ENCODE data around the gene TRAF1. TPM values are rescaled to one million over a fixed set of nuclear protein-coding genes. Genes with fewer than 3 reads are reported as not detected.

TRAF1 gene
- total and polyA plus RNA-seq, 11 donors: 0.93 to 7.8 (median 1.8) TPM

DNA sequence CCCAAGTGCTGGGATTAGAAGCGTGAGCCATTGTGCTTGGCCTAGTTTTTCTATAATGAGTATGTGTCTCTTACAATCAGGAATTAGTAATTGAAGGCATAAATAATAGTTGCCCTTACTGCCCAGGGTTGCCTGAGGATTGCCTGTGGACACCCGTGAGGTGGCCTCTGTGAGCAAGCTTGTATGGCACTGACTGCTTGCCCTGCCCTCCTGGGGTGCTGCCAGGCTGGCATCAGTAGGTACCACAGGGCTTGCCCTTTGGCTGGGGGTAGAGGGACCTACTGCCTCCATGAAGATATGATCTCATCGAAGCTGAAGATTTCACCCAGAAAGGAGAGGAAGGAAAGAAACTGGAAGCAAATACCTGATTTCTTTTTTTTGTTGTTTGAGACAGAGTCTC lies 25.8 kb downstream of the TRAF1 start:
- no peaks in the 10 kb centered on the region for H3K27me3 ChIP-seq
- intact Hi-C loops (cut with DNase I): no loop called here
- no peak overlapping the region for H3K4me3 ChIP-seq
- peaks cover 3 to 18% (median 8%) of the 10 kb centered on the region in 12 donors for H3K4me1 ChIP-seq
- 80 to 96% (median 92%) methylated on average over 3 of the region's 3 CpGs for WGBS, 4 donors
- H3K9me3 ChIP-seq: no peaks in the 10 kb centered on the region
- TF ChIP-seq, protein P1, sequence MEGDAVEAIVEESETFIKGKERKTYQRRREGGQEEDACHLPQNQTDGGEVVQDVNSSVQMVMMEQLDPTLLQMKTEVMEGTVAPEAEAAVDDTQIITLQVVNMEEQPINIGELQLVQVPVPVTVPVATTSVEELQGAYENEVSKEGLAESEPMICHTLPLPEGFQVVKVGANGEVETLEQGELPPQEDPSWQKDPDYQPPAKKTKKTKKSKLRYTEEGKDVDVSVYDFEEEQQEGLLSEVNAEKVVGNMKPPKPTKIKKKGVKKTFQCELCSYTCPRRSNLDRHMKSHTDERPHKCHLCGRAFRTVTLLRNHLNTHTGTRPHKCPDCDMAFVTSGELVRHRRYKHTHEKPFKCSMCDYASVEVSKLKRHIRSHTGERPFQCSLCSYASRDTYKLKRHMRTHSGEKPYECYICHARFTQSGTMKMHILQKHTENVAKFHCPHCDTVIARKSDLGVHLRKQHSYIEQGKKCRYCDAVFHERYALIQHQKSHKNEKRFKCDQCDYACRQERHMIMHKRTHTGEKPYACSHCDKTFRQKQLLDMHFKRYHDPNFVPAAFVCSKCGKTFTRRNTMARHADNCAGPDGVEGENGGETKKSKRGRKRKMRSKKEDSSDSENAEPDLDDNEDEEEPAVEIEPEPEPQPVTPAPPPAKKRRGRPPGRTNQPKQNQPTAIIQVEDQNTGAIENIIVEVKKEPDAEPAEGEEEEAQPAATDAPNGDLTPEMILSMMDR (IDR thresholded peaks at IDR 0.05): no peak
- no peak for TF ChIP-seq POLR2A (IDR thresholded peaks at IDR 0.05)
- no peak for ATAC-seq
- DNase-seq: no peak
- H3K27ac ChIP-seq: no peak overlapping the region
- H3K36me3 ChIP-seq: peaks cover 0 to 28% (median 0%) of the 10 kb centered on the region in 9 donors

DNA sequence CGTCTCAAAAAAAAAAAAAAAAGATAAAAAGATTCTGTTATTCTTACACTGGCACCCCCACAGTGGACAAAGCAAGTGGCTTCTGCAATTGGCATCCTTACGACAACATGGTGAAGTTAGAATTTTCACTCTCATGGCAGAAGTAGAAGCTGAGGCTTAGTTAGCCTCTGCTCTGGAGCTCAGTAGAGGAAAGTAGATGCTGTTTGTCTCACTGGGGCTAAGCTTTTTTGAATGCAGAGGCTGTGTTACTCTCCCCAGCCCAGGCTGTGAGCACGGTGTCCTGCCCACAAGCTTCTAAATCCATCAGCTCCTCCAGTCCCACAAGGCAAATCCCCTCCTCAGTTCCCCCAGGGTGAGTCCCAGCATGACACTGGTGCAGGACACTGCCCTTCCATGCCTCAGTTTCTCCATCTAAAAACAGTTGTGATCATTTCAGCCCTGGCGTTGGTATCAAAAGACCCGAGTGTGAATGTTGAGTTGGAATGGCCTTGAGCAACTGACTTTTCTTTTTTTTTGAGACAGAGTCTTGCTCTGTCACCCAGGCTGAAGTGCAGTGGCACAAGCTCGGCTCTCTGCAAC lies 27.0 kb downstream of the TRAF1 start:
- WGBS, 4 donors: 92 to 94% (median 93%) methylated on average over 5 to 6 of the region's 6 CpGs
- Histone ChIP-seq H3K27me3 (no peaks in the 10 kb centered on the region), H3K27ac (no peak overlapping the region), H3K36me3 (peaks cover 0 to 20% (median 0%) of the 10 kb centered on the region in 9 donors), H3K4me3 (no peak overlapping the region), H3K4me1 (peaks cover 3 to 18% (median 10%) of the 10 kb centered on the region in 12 donors), H3K9me3 (no peaks in the 10 kb centered on the region)
- ATAC-seq (no peak), DNase-seq (no peak)
- TF ChIP-seq POLR2A (IDR thresholded peaks at IDR 0.05): no peak
- TF ChIP-seq, protein P1 (IDR thresholded peaks at IDR 0.05): no peak
- intact Hi-C loops (cut with DNase I): no loop called here

DNA sequence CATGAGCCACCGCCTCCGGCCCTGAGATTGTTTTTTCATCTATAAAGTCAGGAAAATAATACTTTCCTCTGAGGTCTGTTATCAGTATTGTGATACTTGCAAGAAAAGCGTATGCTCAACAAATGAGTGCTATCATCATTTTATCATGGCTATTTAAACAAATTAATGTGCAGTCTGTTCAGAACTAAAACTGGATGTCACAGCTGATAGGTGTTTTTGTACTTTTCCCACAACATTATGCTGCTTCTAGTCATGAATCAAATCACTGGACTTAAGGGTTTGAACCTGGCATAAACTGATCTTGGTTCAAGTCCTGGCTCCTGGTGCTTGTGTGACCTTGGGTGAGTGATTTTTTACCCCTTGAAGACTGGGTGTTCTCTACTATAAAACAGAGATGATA lies 28.2 kb downstream of the TRAF1 start:
- intact Hi-C loops (cut with DNase I): no loop called here

DNA sequence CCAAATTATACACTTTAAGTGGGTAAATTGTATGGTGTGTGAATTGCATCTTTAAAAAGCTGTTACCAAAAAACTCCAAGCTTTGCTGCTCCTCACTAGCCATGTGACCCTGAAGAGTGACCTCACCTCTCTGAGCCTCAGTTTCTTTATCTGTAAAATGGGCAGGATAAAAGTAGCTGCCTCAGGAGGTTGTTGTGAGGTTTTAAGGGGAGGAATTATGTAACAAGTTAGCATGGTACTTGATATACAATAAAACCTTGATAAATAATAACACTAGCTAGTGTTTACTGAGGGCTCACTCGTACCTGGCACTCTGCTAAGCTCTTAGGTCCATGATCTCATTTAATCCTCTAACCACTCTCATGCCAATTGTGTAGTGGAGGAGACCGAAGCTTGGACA lies 30.6 kb downstream of the TRAF1 start:
- 96 to 100% (median 98%) methylated on average over 2 of the region's 2 CpGs for WGBS, 4 donors
- ATAC-seq (no peak), DNase-seq (no peak)
- no peak overlapping the region for H3K27ac ChIP-seq
- H3K27me3 ChIP-seq: no peaks in the 10 kb centered on the region
- H3K4me1 ChIP-seq: peaks cover 3 to 33% (median 14%) of the 10 kb centered on the region in 12 donors
- no peaks in the 10 kb centered on the region for H3K9me3 ChIP-seq
- no peak overlapping the region for H3K4me3 ChIP-seq
- intact Hi-C loops (cut with DNase I): no loop called here
- TF ChIP-seq, protein P1 (IDR thresholded peaks at IDR 0.05): no peak
- TF ChIP-seq POLR2A (IDR thresholded peaks at IDR 0.05): no peak
- no peaks in the 10 kb centered on the region for H3K36me3 ChIP-seq

More for the DNA sequence above, 28.2 kb downstream of the TRAF1 start:
- DNase-seq (no peak), ATAC-seq (no peak)
- H3K27ac ChIP-seq: no peak overlapping the region
- no peak overlapping the region for H3K4me3 ChIP-seq
- TF ChIP-seq, protein P1 (IDR thresholded peaks at IDR 0.05): no peak
- no peak for TF ChIP-seq POLR2A (IDR thresholded peaks at IDR 0.05)
- H3K9me3 ChIP-seq: no peaks in the 10 kb centered on the region
- no peaks in the 10 kb centered on the region for H3K27me3 ChIP-seq
- peaks cover 0 to 8% (median 0%) of the 10 kb centered on the region in 9 donors for H3K36me3 ChIP-seq
- WGBS, 4 donors: 85 to 94% (median 93%) methylated on average over 3 of the region's 3 CpGs
- H3K4me1 ChIP-seq: peaks cover 3 to 25% (median 14%) of the 10 kb centered on the region in 12 donors
